ENCODE data around the gene RPL9. TPM values are rescaled to one million over a fixed set of nuclear protein-coding genes. Genes with fewer than 3 reads are reported as not detected.

Gene RPL9
- total and polyA plus RNA-seq, 2 of the 4 experiments (the other 2 are of a cell fraction) = 1,627 to 1,905 TPM

GRCh38 chr4:39480251-39480650, 21.5 kb upstream of the RPL9 start:
- intact Hi-C loops (cut with micrococcal nuclease) (no loop called here), dilution Hi-C loops (cut with HindIII; ENCODE audit: low sequenced_read_pairs, unreplicated experiment) (no loop called here), in situ Hi-C loops (cut with MboI; ENCODE audit: low sequenced_read_pairs) (no loop called here)
- Histone ChIP-seq H3K4me1 (ENCODE audit: control insufficient read depth, insufficient read depth, low read length) (no peaks in the 10 kb centered on the region), H2BK15ac (ENCODE audit: low read depth, low read length) (no peak overlapping the region), H3K4me2 (ENCODE audit: low read depth, low read length) (no peak overlapping the region), H2BK120ac (ENCODE audit: low read depth, low read length) (no peak overlapping the region), H4K20me1 (ENCODE audit: insufficient read depth, low read length) (no peaks in the 10 kb centered on the region), H3K56ac (ENCODE audit: extremely low read depth, insufficient read depth, low read length) (no peak overlapping the region), H2AFZ (replicated peaks; ENCODE audit: low read length, poor library complexity) (no peak overlapping the region), H4K91ac (ENCODE audit: insufficient read depth, low read depth, low read length) (no peak overlapping the region), H3K27me3 (ENCODE audit: control insufficient read depth, insufficient read depth, low read length) (no peaks in the 10 kb centered on the region), H3K36me3 (ENCODE audit: control insufficient read depth, insufficient read depth, low read length) (no peaks in the 10 kb centered on the region; the same call in 1 of the 2 replicates), H3K9me1 (ENCODE audit: insufficient read depth, low read length) (no peaks in the 10 kb centered on the region), H2AK9ac (replicated peaks; ENCODE audit: low read depth, low read length, poor library complexity) (no peak overlapping the region), H3K9ac (ENCODE audit: low read depth, low read length) (no peak overlapping the region), H3K27ac (ENCODE audit: insufficient read depth, low read length) (no peak overlapping the region), H3K9me3 (ENCODE audit: control insufficient read depth, insufficient read depth, low read length) (peaks cover 11% of the 10 kb centered on the region), H2BK5ac (ENCODE audit: low read depth, low read length, poor library complexity, severe bottlenecking) (no peak overlapping the region), H4K8ac (ENCODE audit: low read depth in 2 of 2, low read length in 2 of 2) (no peak overlapping the region), H3K79me1 (ENCODE audit: low read depth in 1 of 2, low read length in 2 of 2) (no peaks in the 10 kb centered on the region), H3K18ac (ENCODE audit: low read depth, low read length) (no peak overlapping the region), H3K23ac (ENCODE audit: low read depth, low read length) (no peak overlapping the region), H3K4me3 (ENCODE audit: insufficient read depth, low read depth, low read length) (no peak overlapping the region), H2BK20ac (ENCODE audit: low read depth, low read length) (no peak overlapping the region), H3K4ac (ENCODE audit: low read depth, low read length) (no peak overlapping the region), H2AK5ac (ENCODE audit: low read depth, low read length) (no peak overlapping the region), H3K14ac (replicated peaks; ENCODE audit: low read depth, low read length) (no peak overlapping the region), H4K5ac (ENCODE audit: low read depth, low read length) (no peak overlapping the region)
- DNase-seq = no peak
- WGBS, 2 experiments (ENCODE audit: extremely low coverage in 2 of 2, insufficient read length in 1 of 2) = 95% methylated on average over 9 of the region's 27 CpGs; no CpG with 5 or more reads in 1 of the 2 experiments
- ChIA-PET CTCF (no interaction called here), POLR2A (ENCODE audit: unreplicated experiment) (interaction anchor here (0.6 kb wide), 1 partner anchor 43 kb away, joined by 6 read pairs; no protein-coding TSS in a partner anchor)
- BruUV-seq (replicated peaks) = no TSS peak
- no peak for TF ChIP-seq CHD1 (IDR thresholded peaks at IDR 0.05; ENCODE audit: low read depth, low read length)
- no peak for TF ChIP-seq MXI1 (IDR thresholded peaks at IDR 0.05; ENCODE audit: borderline replicate concordance, low read depth, low read length)
- no peak for TF ChIP-seq BHLHE40 (IDR thresholded peaks at IDR 0.05; ENCODE audit: low read depth, low read length)
- TF ChIP-seq CEBPB (IDR thresholded peaks at IDR 0.05; ENCODE audit: low read depth, low read length) = no peak
- TF ChIP-seq MAZ (IDR thresholded peaks at IDR 0.05; ENCODE audit: borderline replicate concordance, low read depth, low read length) = no peak
- no peak for TF ChIP-seq USF2 (IDR thresholded peaks at IDR 0.05; ENCODE audit: low read depth, low read length)
- no peak for TF ChIP-seq RCOR1 (IDR thresholded peaks at IDR 0.05; ENCODE audit: insufficient replicate concordance, low read length)
- no peak for TF ChIP-seq SMC3 (IDR thresholded peaks at IDR 0.05; ENCODE audit: low read depth, low read length)
- TF ChIP-seq MAFK (IDR thresholded peaks at IDR 0.05; ENCODE audit: low read depth, low read length) = no peak
- no peak for ATAC-seq (ENCODE audit: low read depth)
